SH-SY5Y (cell line): Measurements from ENCODE around the gene HDAC9.

Experiments used
- GATA2 ChIP-seq: IDR thresholded peaks from 2 replicates; pipeline ENCODE4 v1.6.1; 2011; ENCODE audit warnings: mild to moderate bottlenecking, low read depth, low read length
- GATA3 ChIP-seq: IDR thresholded peaks from 2 replicates; pipeline ENCODE4 v1.6.1; 2011; ENCODE audit warnings: low read depth, mild to moderate bottlenecking, low read length, moderate library complexity

The HDAC9 gene

DNA sequence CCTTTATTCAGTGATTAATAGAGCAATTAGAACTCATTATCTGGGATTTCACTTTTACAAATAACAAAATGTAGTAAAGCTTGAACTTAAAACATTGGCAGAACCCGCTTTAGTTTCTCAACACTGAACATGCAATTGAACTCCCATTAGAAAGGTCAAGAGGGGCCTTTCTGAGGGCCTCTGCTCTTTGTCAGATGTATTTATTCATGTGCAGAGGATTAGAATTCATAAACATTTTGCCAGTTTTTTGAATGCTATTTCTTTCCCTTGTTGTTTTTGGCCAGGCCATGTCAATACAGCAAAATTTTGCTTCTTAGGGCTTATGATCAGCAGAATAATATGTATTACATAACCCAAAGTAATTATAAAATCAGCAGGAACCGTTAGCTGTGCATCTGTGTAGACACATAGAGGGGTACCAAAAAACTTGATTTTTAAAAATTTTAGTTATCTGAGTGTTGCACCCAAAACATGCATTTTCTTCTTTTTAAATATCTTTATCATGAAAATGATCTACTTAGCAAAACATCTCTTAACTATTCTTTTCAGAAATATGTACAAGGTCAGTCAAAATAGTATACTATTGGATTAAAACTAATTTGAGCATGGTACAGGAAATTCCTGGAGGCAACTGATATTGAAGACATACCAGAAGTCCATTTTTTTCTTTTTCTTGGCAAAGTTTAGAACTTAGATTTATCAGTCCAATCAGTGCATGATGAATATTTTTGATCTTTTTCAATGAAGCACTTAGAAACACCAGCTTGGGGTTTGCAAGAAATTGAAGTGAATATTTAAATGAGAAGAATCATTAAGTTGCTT lies 444.4 kb downstream of the HDAC9 start:
- TF ChIP-seq GATA2, result no peak

DNA sequence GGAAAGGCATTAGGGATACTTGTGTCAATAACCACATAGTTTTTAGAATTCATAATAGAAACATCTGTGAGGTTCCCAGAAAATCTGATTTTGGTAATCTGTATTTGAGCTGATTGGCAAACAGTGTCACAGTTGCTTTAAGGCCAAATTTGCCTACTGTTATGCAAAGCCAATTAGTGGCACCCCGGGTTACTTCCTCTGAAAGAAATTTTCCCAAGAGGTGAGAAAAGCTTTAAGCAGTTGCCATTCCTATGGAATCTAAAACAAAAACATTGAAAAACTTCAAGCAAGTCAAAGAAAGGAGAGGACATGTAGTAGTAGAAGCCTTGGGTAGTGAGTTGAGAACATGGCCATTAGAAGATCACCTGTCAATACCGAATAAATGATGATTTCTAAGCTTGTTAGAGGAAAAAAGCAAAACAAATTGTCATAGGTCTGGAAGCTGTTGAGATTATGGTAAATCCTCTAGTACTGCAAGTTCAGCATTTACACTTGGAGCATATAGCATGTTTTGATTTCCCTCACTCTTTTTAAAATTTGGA lies 445.1 kb downstream of the HDAC9 start:
- TF ChIP-seq GATA2, result no peak
- no peak for TF ChIP-seq GATA3

DNA sequence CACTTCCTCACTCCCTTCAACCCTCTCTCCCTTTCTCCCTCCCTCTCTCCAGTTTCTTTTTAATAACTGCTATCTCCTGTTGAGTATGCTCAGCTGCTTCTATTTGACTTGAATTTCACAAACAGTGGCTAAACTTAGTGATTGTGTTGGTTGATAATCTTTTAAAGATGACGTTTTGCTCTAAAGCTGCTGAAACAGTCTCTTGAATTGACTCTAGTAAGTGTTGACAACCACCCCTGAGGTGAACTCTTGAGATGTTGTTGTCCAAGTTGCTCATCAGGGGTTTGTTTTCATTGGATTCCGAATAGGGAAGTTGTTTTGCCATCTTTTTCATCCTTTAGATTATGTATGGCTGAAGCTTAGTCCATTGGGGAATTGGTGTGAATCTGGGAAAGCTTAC lies 445.7 kb downstream of the HDAC9 start:
- TF ChIP-seq GATA3, result no peak
- no peak for TF ChIP-seq GATA2

DNA sequence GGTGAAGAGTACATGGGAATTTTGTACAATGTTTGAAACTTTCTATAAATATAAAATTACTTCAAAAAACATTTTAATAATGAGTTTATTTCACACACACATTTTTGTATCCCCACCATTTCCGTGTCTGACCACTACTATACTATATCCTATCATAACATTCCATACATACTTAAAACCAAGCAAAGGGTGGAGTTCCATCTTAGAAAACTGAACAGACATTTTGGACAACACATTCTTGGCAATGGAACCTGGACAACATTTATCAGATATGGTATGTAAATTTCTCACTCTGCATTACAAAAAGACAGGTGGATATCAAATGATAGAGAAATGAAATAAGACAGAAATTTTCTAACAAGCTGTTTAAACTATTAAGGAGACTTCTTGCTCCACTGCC lies 453.0 kb downstream of the HDAC9 start:
- TF ChIP-seq GATA3 (no peak), GATA2 (no peak)

DNA sequence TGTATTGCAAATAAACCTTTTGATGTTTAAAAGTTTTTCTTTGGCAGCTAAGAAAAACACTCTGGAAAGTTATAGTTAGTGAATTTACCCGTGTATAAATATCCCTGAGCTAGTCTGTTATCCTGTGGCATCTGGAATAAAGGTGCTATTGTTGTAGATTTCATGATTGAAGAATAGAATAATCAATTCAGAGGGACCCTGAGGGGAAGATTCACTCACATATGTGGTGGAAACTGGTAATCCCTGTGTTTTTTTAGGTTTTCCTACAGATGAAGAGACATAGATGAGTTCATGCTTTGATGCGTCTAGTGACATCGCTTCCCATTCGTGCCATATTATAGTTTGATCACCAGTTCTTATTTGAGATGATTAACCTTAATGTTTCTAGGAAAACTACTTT lies 457.3 kb downstream of the HDAC9 start:
- no peak; the same call in 1 of the 2 replicates for TF ChIP-seq GATA2
- TF ChIP-seq GATA3, result no peak

DNA sequence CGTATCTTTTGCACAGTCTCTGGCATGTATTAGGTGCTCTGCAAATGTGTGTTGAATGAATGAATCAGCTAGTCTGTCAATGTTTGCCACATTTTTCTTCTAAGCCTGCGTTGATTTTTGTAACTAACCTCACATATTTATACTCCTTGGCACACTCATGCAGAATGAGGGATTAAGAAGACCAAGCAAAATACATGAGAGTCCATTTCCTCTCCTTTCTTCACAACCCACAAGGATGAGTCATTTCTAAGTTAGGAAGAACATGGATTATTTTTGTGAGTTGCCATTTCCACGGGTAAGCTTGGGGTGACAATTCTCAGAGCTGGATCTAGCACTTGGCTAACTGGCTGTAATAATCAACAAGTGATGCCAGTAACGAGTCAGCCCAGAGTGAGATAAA lies 463.1 kb downstream of the HDAC9 start:
- TF ChIP-seq GATA2 (no peak), GATA3 (no peak)

DNA sequence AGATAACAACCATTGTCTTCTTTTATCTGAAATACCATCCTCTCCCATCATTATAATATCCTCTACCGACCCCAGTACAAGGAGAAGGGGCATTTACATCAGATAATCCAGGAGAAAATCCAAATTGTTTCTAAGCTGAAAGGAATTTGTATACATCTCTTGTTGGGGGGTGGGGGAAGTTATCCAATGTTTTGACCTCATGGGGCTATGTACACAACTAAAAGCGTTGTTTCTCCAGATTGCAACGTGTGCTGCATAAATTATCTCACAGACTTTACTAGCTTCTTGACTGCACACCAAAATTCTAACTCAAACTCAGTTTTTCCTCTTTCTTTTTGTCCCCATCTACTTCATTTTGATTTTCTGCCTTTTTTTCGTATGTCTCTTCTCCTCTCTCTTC lies 465.2 kb downstream of the HDAC9 start:
- TF ChIP-seq GATA3 (no peak), GATA2 (no peak)

DNA sequence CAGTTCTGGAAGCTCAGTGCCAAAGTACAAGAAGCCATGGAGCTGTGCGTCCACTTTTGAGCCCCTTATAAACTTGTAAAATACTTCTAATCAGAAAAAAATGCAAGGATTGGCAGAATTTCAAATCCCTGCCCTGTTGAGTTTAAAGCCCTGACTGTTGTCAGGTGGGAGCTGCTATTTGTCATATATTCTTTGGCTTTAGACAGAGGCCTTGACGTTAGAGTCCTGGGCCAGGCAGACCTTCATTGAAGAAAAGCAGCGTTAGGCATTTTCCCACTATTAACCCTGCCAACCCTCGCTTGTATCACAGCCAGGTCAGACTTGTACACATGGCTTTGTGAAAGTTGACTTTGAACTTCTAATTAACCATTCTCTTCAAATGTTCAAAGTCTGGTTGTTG lies 466.5 kb downstream of the HDAC9 start:
- TF ChIP-seq GATA2, result no peak
- no peak for TF ChIP-seq GATA3

DNA sequence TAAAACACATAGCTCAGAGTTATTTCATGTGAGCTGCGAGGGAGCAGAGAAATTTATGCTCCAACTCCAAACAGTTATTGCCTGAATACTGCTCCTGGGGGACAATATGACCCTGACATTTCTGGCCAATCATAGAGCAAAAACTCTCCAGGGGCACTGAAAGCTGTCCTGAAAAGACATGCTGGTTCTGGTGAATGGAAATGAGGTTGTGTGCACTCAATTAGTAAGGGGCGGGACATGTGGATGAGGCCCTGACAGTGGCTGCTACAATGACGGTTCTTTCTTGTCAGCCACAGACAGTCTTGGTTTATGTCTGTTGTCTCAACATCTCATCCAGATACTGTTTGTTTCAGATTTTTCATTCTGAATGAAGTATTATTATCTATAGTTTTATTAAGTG lies 470.1 kb downstream of the HDAC9 start:
- TF ChIP-seq GATA3 (no peak), GATA2 (no peak)

DNA sequence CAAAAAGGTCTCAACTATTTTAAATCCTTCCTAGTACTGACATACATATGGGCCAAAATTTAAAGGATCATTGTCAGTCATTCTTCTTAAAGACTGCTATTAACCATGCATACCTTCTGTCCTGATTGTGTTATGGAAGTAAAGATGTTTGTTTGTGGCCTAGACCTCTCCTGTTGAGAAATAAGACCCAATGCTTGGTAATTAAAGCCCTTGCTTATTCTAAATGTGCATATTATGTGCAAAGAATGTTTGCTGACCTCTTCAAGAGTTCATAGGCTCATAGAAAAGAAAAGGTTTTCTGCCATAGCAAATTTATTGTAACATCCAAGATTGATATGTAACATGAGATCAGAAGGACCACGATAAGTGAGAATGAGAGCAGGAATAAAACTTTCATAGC lies 476.3 kb downstream of the HDAC9 start:
- TF ChIP-seq GATA3 (no peak), GATA2 (no peak)

DNA sequence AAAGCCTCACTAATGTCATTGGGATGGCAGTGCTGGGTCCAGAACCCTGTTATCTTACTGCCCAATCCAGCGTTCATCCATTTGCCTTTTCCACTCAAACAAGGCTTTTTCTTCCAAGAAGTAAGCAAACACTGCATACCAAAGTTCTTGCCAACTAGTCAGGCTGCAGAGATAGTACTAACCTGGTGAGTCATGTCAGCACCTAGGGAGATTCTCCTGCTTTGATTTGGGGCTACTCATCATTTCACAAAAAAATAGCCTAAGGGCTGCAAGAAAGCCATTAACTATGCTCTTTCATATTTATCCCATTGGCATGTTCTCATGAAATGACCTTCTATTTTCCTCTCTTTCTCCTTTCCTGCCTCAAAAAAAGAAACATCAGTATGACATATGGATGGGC lies 479.3 kb downstream of the HDAC9 start:
- TF ChIP-seq GATA3 (no peak), GATA2 (no peak)

DNA sequence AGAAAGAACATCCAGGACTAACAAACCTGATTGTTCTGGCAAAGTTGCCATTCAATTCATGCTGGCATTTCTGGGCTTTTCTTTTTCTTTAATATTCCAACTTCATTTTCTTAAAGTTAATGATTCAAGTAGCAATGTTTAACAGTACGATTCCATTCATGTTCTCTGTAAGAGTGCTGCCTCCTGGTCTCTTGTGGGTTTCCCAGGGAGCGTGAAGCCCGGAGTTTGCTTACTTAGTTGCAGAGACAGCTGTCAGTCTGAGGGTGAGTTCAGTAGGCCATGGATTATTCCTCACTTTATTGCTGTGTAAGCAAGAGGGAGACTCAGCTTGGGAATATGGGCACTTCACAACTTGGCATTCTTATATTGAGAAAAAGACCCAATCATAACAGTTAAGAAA lies 479.7 kb downstream of the HDAC9 start:
- no peak for TF ChIP-seq GATA3
- no peak for TF ChIP-seq GATA2

DNA sequence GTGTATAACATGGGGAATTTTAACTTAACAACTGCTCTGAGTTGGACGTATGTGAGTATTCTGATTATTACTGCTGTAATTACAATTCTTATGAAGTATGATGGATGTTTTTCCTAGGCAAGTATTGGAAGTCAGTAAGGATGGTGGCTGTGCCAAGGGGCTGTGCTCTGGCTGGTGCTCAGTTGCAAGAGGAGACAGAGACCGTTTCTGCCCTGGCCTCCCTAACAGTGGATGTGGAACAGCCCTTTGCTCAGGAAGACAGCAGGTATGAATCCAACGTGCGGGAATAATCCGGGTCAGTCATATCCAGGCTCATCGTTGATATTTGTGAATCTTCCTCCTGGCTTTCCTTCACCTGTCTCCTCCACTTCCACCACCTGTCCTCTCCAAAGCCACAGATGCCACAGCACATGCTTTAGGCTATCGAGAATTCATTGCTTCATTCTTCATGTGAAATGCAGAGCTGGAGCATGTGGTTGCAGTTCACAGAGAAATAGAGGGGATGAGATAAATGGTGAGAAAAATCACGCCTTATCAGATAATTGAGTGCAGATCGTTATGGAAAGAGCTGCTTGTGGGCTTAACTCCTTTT lies 480.2 kb downstream of the HDAC9 start:
- TF ChIP-seq GATA2, result no peak
- no peak for TF ChIP-seq GATA3

DNA sequence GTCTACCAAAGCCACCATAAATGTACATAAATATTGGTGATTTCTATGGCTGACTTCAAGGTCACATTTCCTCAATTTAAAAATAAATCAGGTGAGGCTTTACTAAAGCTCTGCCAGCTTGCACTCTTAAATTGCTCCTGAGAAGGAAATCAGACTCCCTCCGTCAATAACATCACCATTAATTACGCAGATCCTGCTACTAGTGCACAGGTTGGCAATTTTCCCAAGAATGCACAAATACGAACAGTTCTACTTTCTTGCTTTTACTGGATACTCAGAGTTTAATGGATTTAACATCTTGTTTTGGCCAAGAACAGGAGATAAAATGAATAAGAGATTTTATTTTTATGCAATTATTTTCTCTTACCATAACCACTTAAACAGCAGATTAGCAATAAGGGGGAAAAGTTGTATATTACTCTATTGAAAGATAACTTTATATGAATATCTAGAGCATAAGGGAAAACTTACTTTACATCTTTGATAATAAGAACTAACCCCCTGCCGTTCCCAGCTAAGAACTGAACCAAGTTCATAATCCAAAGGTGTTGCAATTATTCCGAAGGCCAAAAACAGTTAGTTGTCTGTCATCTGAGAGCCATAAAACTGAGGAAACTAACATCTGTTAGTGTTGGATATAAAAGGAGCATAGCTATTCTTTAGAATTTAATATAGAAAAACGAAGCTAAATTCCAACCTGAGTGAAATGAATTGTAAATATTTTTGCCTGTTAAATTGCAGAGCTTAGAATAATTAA lies 481.3 kb downstream of the HDAC9 start:
- TF ChIP-seq GATA3 (no peak), GATA2 (no peak)

DNA sequence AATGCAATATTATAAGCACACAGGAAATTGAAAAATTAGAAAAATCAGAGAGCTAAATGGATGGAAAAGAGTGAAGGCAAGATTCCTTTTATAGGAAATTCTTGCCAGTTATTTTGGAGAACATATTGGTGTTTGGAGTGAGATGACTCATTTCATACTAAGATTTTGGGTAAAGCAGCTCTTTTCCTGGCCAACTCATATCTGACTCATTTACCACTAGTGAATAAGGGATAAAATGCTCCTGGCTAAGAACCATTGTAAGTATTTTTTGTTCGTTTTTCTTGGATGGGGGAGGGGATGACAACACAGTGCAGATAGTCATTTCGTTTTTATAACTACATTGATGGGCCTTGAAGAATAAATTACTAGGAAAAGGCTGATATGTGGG lies 482.6 kb downstream of the HDAC9 start:
- TF ChIP-seq GATA2 (no peak), GATA3 (no peak)
